ENCODE results near the gene GALNT17.

- no peak for TF ChIP-seq POLR2A (IDR thresholded peaks at IDR 0.05; ENCODE audit: low read depth, low read length)
- TF ChIP-seq POLR2AphosphoS5 (IDR thresholded peaks at IDR 0.05; ENCODE audit: low read depth, low read length) = no peak
- no peak for TF ChIP-seq TAF1 (IDR thresholded peaks at IDR 0.05; ENCODE audit: borderline replicate concordance, low read depth, low read length)
Observed at GRCh38 chr7:71283802-71284201, 151.9 kb downstream of the GALNT17 start.

All from GM12892 (cell line).